ENCODE results near the gene IGFBP6.

Gene IGFBP6

GRCh38 chr12:53123578-53124351, 26.3 kb downstream of the IGFBP6 start:
- no peak overlapping the region for H3K9ac ChIP-seq (ENCODE audit: low read depth, low read length)
- H3K4me1 ChIP-seq (ENCODE audit: control insufficient read depth, insufficient read depth, low read length): no peaks in the 10 kb centered on the region
- no peak overlapping the region for H3K4me3 ChIP-seq (ENCODE audit: low read depth, low read length)
- no peaks in the 10 kb centered on the region for H3K9me3 ChIP-seq (ENCODE audit: control insufficient read depth, insufficient read depth, low read length)
- H3K27me3 ChIP-seq (ENCODE audit: control insufficient read depth, insufficient read depth, low read length): peaks cover 6% of the 10 kb centered on the region
- no peaks in the 10 kb centered on the region for H3K36me3 ChIP-seq (ENCODE audit: control insufficient read depth, insufficient read depth, low read length)

DNA sequence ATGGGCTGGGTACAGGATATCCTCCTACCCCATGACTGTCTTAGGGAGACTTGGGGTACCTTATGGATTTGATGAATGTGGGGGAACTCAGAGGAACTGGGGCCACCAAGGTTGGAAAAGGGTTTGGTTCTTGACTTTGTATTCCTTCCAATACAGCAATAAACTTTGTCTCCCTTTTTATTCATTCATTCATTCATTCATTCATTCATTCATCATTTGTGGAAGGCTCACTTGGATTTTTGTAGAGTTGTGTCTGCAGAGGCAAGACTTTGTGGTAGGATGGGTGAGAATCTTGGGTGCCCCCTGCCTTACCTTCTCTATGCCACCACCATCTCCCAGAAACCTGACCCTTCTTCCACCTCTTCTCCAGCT, 26.9 kb downstream of the IGFBP6 start:
- Histone ChIP-seq H3K4me3 (ENCODE audit: low read depth, low read length) (no peak overlapping the region), H3K36me3 (ENCODE audit: control insufficient read depth, insufficient read depth, low read length) (no peaks in the 10 kb centered on the region), H3K9me3 (ENCODE audit: control insufficient read depth, insufficient read depth, low read length) (no peaks in the 10 kb centered on the region), H3K27me3 (ENCODE audit: control insufficient read depth, insufficient read depth, low read length) (peaks cover 8% of the 10 kb centered on the region), H3K4me1 (ENCODE audit: control insufficient read depth, insufficient read depth, low read length) (no peaks in the 10 kb centered on the region), H3K9ac (ENCODE audit: low read depth, low read length) (no peak overlapping the region)

- H3K9me3 ChIP-seq (ENCODE audit: control insufficient read depth, insufficient read depth, low read length): no peaks in the 10 kb centered on the region
- H3K27me3 ChIP-seq (ENCODE audit: control insufficient read depth, insufficient read depth, low read length): peaks cover 8% of the 10 kb centered on the region
- H3K4me1 ChIP-seq (ENCODE audit: control insufficient read depth, insufficient read depth, low read length): no peaks in the 10 kb centered on the region
- no peaks in the 10 kb centered on the region for H3K36me3 ChIP-seq (ENCODE audit: control insufficient read depth, insufficient read depth, low read length)
- no peak overlapping the region for H3K9ac ChIP-seq (ENCODE audit: low read depth, low read length)
- no peak overlapping the region for H3K4me3 ChIP-seq (ENCODE audit: low read depth, low read length)
These were observed 29.7 kb downstream of the IGFBP6 start for GRCh38 chr12:53127169-53127568.

GRCh38 chr12:53128780-53129569, 31.5 kb downstream of the IGFBP6 start:
- H3K36me3 ChIP-seq (ENCODE audit: control insufficient read depth, insufficient read depth, low read length): no peaks in the 10 kb centered on the region
- no peaks in the 10 kb centered on the region for H3K4me1 ChIP-seq (ENCODE audit: control insufficient read depth, insufficient read depth, low read length)
- peaks cover 8% of the 10 kb centered on the region for H3K27me3 ChIP-seq (ENCODE audit: control insufficient read depth, insufficient read depth, low read length)
- no peak overlapping the region for H3K4me3 ChIP-seq (ENCODE audit: low read depth, low read length)
- no peaks in the 10 kb centered on the region for H3K9me3 ChIP-seq (ENCODE audit: control insufficient read depth, insufficient read depth, low read length)
- no peak overlapping the region for H3K9ac ChIP-seq (ENCODE audit: low read depth, low read length)

- no peaks in the 10 kb centered on the region for H3K36me3 ChIP-seq (ENCODE audit: control insufficient read depth, insufficient read depth, low read length)
- no peak overlapping the region for H3K4me3 ChIP-seq (ENCODE audit: low read depth, low read length)
- H3K9me3 ChIP-seq (ENCODE audit: control insufficient read depth, insufficient read depth, low read length): no peaks in the 10 kb centered on the region
- no peak overlapping the region for H3K9ac ChIP-seq (ENCODE audit: low read depth, low read length)
- peaks cover 4% of the 10 kb centered on the region for H3K27me3 ChIP-seq (ENCODE audit: control insufficient read depth, insufficient read depth, low read length)
- no peaks in the 10 kb centered on the region for H3K4me1 ChIP-seq (ENCODE audit: control insufficient read depth, insufficient read depth, low read length)
These were observed 34.4 kb downstream of the IGFBP6 start for GRCh38 chr12:53131844-53132243.

- Histone ChIP-seq H3K9me3 (ENCODE audit: control insufficient read depth, insufficient read depth, low read length) (no peaks in the 10 kb centered on the region), H3K4me1 (ENCODE audit: control insufficient read depth, insufficient read depth, low read length) (no peaks in the 10 kb centered on the region), H3K27me3 (ENCODE audit: control insufficient read depth, insufficient read depth, low read length) (peaks cover 4% of the 10 kb centered on the region), H3K4me3 (ENCODE audit: low read depth, low read length) (no peak overlapping the region), H3K9ac (ENCODE audit: low read depth, low read length) (no peak overlapping the region), H3K36me3 (ENCODE audit: control insufficient read depth, insufficient read depth, low read length) (no peaks in the 10 kb centered on the region)
These were observed 36.3 kb downstream of the IGFBP6 start for GRCh38 chr12:53133722-53134121.

GRCh38 chr12:53143355-53143754, 45.9 kb downstream of the IGFBP6 start:
- Histone ChIP-seq H3K27me3 (ENCODE audit: control insufficient read depth, insufficient read depth, low read length) (no peaks in the 10 kb centered on the region), H3K4me3 (ENCODE audit: low read depth, low read length) (no peak overlapping the region), H3K9ac (ENCODE audit: low read depth, low read length) (no peak overlapping the region), H3K9me3 (ENCODE audit: control insufficient read depth, insufficient read depth, low read length) (peaks cover 2% of the 10 kb centered on the region), H3K36me3 (ENCODE audit: control insufficient read depth, insufficient read depth, low read length) (no peaks in the 10 kb centered on the region), H3K4me1 (ENCODE audit: control insufficient read depth, insufficient read depth, low read length) (no peaks in the 10 kb centered on the region)

DNA sequence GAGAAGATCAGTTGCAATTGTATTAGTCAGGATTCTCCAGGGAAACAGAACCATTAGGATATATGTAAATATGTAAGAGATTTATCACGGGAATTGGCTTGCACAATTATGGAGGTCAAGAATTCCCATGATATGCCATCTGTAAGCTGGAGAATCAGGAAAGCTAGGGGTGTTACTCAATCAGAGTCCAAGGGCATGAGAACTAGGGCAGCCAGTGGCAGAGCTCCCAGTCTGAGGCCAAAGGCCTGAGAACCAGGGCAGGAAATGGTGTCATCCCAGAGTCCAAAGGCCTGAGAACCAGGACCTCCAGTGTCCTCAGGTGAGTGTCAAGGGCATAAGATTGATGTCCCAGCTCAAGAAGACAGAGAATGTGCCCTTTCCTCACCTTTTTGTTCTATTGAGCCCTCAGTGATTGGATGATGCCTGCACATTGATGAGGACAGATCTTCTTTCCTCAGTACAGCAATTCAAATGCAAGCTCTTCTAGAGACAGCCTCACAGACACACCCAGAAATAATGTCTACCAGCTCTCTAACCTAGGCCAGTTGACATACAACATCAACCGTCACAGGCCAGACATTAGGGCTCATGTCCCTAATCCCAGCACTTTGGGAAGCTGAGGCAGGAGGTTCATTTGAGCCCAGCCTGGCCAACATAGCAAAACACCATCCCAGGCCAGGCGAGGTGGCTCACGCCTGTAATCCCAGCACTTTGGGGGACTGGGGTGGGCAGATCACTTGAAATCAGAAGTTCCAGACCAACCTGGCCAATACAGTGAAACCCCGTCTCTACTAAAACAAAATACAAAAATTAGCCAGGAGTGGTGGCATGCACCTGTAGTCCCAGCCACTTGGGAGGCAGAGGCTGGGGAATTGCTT, 48.2 kb downstream of the IGFBP6 start:
- no peak overlapping the region for H3K9ac ChIP-seq (ENCODE audit: low read depth, low read length)
- H3K9me3 ChIP-seq (ENCODE audit: control insufficient read depth, insufficient read depth, low read length): no peaks in the 10 kb centered on the region
- H3K4me3 ChIP-seq (ENCODE audit: low read depth, low read length): no peak overlapping the region
- H3K27me3 ChIP-seq (ENCODE audit: control insufficient read depth, insufficient read depth, low read length): no peaks in the 10 kb centered on the region
- no peaks in the 10 kb centered on the region for H3K4me1 ChIP-seq (ENCODE audit: control insufficient read depth, insufficient read depth, low read length)
- no peaks in the 10 kb centered on the region for H3K36me3 ChIP-seq (ENCODE audit: control insufficient read depth, insufficient read depth, low read length)

DNA sequence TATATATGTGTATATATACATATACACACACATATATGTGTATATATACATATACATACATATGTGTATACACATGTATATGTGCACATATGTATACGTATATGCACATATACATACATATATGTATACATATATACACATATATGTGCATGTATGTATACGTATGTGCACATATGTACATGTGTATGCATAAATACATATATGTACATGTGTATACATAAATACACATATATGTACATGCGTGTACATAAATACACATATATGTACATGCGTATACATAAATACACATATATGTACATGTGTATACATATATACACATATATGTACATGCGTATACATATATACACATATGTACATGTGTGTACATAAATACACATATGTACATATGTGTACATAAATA, 49.7 kb downstream of the IGFBP6 start:
- H3K4me3 ChIP-seq (ENCODE audit: low read depth, low read length): no peak overlapping the region

DNA sequence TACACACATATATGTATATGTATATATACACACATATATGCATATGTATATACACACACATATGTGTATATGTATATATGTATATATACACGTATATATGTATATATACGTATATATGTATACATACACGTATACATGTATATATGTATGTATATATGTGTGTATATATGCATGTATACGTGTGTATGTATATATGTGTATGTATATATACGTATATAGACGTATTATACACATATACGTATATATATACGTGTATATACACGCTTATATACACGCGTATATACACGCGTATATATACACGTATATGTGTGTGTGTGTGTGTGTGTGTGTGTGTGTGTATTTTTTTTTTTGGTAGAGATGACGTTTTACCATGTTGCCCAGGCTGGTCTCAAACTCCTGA, 50.2 kb downstream of the IGFBP6 start:
- H3K27me3 ChIP-seq (ENCODE audit: control insufficient read depth, insufficient read depth, low read length): peaks cover 2% of the 10 kb centered on the region

More for the DNA sequence above, 49.7 kb downstream of the IGFBP6 start:
- no peaks in the 10 kb centered on the region for H3K9me3 ChIP-seq (ENCODE audit: control insufficient read depth, insufficient read depth, low read length)
- H3K4me1 ChIP-seq (ENCODE audit: control insufficient read depth, insufficient read depth, low read length): no peaks in the 10 kb centered on the region
- H3K9ac ChIP-seq (ENCODE audit: low read depth, low read length): no peak overlapping the region
- H3K27me3 ChIP-seq (ENCODE audit: control insufficient read depth, insufficient read depth, low read length): peaks cover 2% of the 10 kb centered on the region
- no peaks in the 10 kb centered on the region for H3K36me3 ChIP-seq (ENCODE audit: control insufficient read depth, insufficient read depth, low read length)

DNA sequence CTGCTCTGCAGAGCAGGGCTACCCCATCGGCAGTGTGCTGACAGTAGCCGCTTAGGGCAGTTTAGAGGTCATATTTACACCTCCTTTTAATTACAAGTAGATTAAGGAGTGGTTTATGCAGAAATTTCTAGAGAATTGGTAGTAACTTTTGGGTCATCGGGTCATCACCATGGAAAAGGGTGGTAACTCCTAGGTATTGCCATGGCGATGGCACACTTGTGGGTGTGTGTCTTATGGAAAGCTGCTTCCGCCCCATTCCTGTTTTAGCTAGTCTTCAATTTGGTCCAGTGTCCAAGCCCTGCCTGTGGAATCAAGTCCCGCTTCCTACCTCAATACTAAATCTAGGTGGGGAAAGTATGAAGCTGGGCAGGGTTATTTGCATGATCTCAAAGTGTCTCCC, 53.6 kb downstream of the IGFBP6 start:
- Histone ChIP-seq H3K27me3 (ENCODE audit: control insufficient read depth, insufficient read depth, low read length) (peaks cover 13% of the 10 kb centered on the region), H3K36me3 (ENCODE audit: control insufficient read depth, insufficient read depth, low read length) (no peaks in the 10 kb centered on the region), H3K9ac (ENCODE audit: low read depth, low read length) (no peak overlapping the region), H3K4me3 (ENCODE audit: low read depth, low read length) (no peak overlapping the region), H3K4me1 (ENCODE audit: control insufficient read depth, insufficient read depth, low read length) (no peaks in the 10 kb centered on the region), H3K9me3 (ENCODE audit: control insufficient read depth, insufficient read depth, low read length) (no peaks in the 10 kb centered on the region)

More for the DNA sequence above, 50.2 kb downstream of the IGFBP6 start:
- H3K4me1 ChIP-seq (ENCODE audit: control insufficient read depth, insufficient read depth, low read length): no peaks in the 10 kb centered on the region
- H3K36me3 ChIP-seq (ENCODE audit: control insufficient read depth, insufficient read depth, low read length): no peaks in the 10 kb centered on the region
- H3K9me3 ChIP-seq (ENCODE audit: control insufficient read depth, insufficient read depth, low read length): no peaks in the 10 kb centered on the region
- H3K9ac ChIP-seq (ENCODE audit: low read depth, low read length): no peak overlapping the region
- H3K4me3 ChIP-seq (ENCODE audit: low read depth, low read length): no peak overlapping the region

Data from iPS-15b (cell line).